OCI-LY7 (cell line): ENCODE data around the gene JPH2. TPM values are rescaled to one million over a fixed set of nuclear protein-coding genes. Genes with fewer than 3 reads are reported as not detected.

Experiments used
- BruUV-seq: library from RNA; stranded (reverse); fragments of 400-500 nt; replicated peaks from 2 replicates; lab custom pipeline; 2021; lab: Mats Ljungman, UMichigan
- CTCF ChIA-PET: fragments of 300-600 bp; sonication (Branson Sonifier 250); formaldehyde crosslinking; loops from one replicate; lab custom pipeline; 2022; ENCODE audit warnings: antibody characterized with exemption; ENCODE audit not compliant: unreplicated experiment; lab: Charles Lee
- POLR2A ChIA-PET: fragments of 300-600 bp; sonication (Branson Sonifier 250); formaldehyde crosslinking; loops from one replicate; lab custom pipeline; 2022; ENCODE audit warnings: antibody characterized with exemption; lab: Charles Lee
- DNase-seq: peaks from one replicate; pipeline ENCODE4 v3.0.0-alpha.2; 2015; ENCODE audit warnings: low spot score
- H2AFZ ChIP-seq: fragments of 200-600 bp; sonication (generic), shearing (Covaris generic); 2 replicates; pipeline ENCODE4 v1.6.1; 2014; ENCODE audit warnings: mild to moderate bottlenecking, antibody characterized with exemption, low read length, moderate library complexity
- H3K27ac ChIP-seq: fragments of 200-600 bp; sonication (generic); 2 replicates; pipeline ENCODE4 v1.5.1; 2014; ENCODE audit warnings: mixed run types, low read depth, mild to moderate bottlenecking, moderate library complexity, low read length, inconsistent platforms; ENCODE audit not compliant: poor library complexity, severe bottlenecking
- H3K36me3 ChIP-seq: fragments of 200-600 bp; sonication (generic); 2 replicates; pipeline ENCODE4 v1.6.1; 2014; ENCODE audit warnings: mild to moderate bottlenecking, antibody characterized with exemption, low read length, moderate library complexity, mixed read lengths; ENCODE audit not compliant: insufficient read depth
- H3K4me1 ChIP-seq: fragments of 200-600 bp; sonication (generic); 2 replicates; pipeline ENCODE4 v1.5.1; 2014; ENCODE audit warnings: mild to moderate bottlenecking, low read length; ENCODE audit not compliant: insufficient read depth, poor library complexity, severe bottlenecking
- H3K4me2 ChIP-seq: fragments of 200-600 bp; sonication (generic); 2 replicates; pipeline ENCODE4 v1.6.1; 2014; ENCODE audit warnings: mild to moderate bottlenecking, low read length
- H3K4me3 ChIP-seq: fragments of 200-600 bp; sonication (generic); 2 replicates; pipeline ENCODE4 v1.5.1; 2014; ENCODE audit warnings: mild to moderate bottlenecking, low read depth, low read length; ENCODE audit not compliant: poor library complexity, severe bottlenecking
- H3K79me2 ChIP-seq: fragments of 200-600 bp; sonication (generic); 2 replicates; pipeline ENCODE4 v1.6.1; 2016; ENCODE audit warnings: low read depth, mild to moderate bottlenecking, low read length, moderate library complexity, mixed read lengths; ENCODE audit not compliant: insufficient read depth
- H3K9me2 ChIP-seq: fragments of 200-600 bp; sonication (generic); 2 replicates; pipeline ENCODE4 v1.6.1; 2016; ENCODE audit warnings: mild to moderate bottlenecking, low read length, mixed read lengths; ENCODE audit not compliant: insufficient read depth
- H3K9me3 ChIP-seq: fragments of 200-600 bp; sonication (generic); 2 replicates; pipeline ENCODE4 v1.6.1; 2014; ENCODE audit warnings: mild to moderate bottlenecking, mixed run types, low read length, mixed read lengths
- H4K20me1 ChIP-seq: fragments of 200-600 bp; sonication (generic); 2 replicates; pipeline ENCODE4 v1.6.1; 2014; ENCODE audit warnings: mild to moderate bottlenecking, antibody characterized with exemption, low read length, moderate library complexity, mixed read lengths; ENCODE audit not compliant: insufficient read depth
- CTCF ChIP-seq: fragments of 200-600 bp; sonication (generic); conservative IDR thresholded peaks from 2 replicates; pipeline ENCODE4 v1.5.1; 2014; ENCODE audit warnings: mild to moderate bottlenecking, antibody characterized with exemption, low read length, moderate library complexity, mixed read lengths
- EZH2phosphoT487 ChIP-seq: fragments of 200-600 bp; sonication (generic); IDR thresholded peaks from 2 replicates; pipeline ENCODE4 v1.6.1; 2018; ENCODE audit warnings: low read depth, borderline replicate concordance, mild to moderate bottlenecking, mixed run types, antibody characterized with exemption, low read length, moderate library complexity, mixed read lengths
- intact Hi-C: fragments of 100-400 bp; cut with micrococcal nuclease; formaldehyde crosslinking; loops from one replicate; pipeline ENCODE4 v1.10.0; 2022; ENCODE audit not compliant: unreplicated experiment
- total RNA-seq, 2 experiments: library from RNA; depleted of rRNA in 1 of 2; stranded (reverse); fragments of >200 nt in 1 of 2; shearing (Covaris generic) in 1 of 2; gene quantifications; 2 replicates each; pipeline ENCODE4 v1.2.3, GENCODE V29; 2014 to 2022

The JPH2 gene
- total RNA-seq, 2 experiments from 2014 or later: not detected

- ChIA-PET POLR2A (interaction anchor here (0.7 kb wide), 1 partner anchor 9 kb away, joined by 3 read pairs; no protein-coding TSS in a partner anchor), CTCF (no interaction called here)
- TF ChIP-seq CTCF (no peak), EZH2phosphoT487 (no peak)
- H2AFZ ChIP-seq: no peak overlapping the region
- no TSS peak for BruUV-seq
- H3K4me2 ChIP-seq: no peak overlapping the region
- DNase-seq: no peak
- no peaks in the 10 kb centered on the region for H3K9me2 ChIP-seq
- no peaks in the 10 kb centered on the region for H4K20me1 ChIP-seq
- intact Hi-C loops: no loop called here
- no peaks in the 10 kb centered on the region for H3K9me3 ChIP-seq
- H3K79me2 ChIP-seq: no peaks in the 10 kb centered on the region
- no peaks in the 10 kb centered on the region for H3K36me3 ChIP-seq
- peaks cover 6% of the 10 kb centered on the region for H3K4me1 ChIP-seq
- no peak overlapping the region for H3K4me3 ChIP-seq
- H3K27ac ChIP-seq: no peak overlapping the region
Observed at GRCh38 chr20:44223721-44224120, 36.7 kb upstream of the JPH2 start.

- ChIA-PET CTCF (no interaction called here), POLR2A (no interaction called here)
- DNase-seq: peak; percentile 13
- H3K4me3 ChIP-seq: no peak overlapping the region
- no TSS peak for BruUV-seq
- TF ChIP-seq EZH2phosphoT487 (no peak), CTCF (peak; percentile 56)
- H4K20me1 ChIP-seq: no peaks in the 10 kb centered on the region
- H3K36me3 ChIP-seq: no peaks in the 10 kb centered on the region
- no peak overlapping the region for H3K27ac ChIP-seq
- no peak overlapping the region for H2AFZ ChIP-seq
- H3K79me2 ChIP-seq: no peaks in the 10 kb centered on the region
- peaks cover 14% of the 10 kb centered on the region for H3K4me1 ChIP-seq
- H3K9me3 ChIP-seq: no peaks in the 10 kb centered on the region
- intact Hi-C loops: no loop called here
- H3K9me2 ChIP-seq: no peaks in the 10 kb centered on the region
- H3K4me2 ChIP-seq: no peak overlapping the region
Observed at GRCh38 chr20:44222633-44223368, 35.8 kb upstream of the JPH2 start.

DNA sequence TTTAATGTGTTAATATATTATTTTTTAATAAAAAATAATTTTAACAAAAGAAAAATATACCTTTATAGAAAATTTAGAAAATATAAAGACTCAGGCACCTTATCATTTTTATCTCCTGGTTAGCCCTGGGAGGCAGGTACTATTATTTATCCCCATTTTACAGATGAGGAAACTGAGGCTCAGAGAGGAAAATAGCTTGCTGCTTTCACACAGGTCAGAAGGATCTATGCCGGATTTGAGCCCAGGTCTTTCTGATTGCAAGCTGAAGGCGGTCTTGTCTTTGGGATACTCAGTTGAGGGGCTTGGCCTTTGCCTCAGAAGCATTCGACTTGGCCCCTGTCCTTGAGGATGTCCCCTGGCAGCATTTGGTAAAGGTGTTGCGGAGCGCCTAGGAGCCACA lies 35.0 kb upstream of the JPH2 start:
- ChIA-PET POLR2A (no interaction called here), CTCF (no interaction called here)
- H3K79me2 ChIP-seq: no peaks in the 10 kb centered on the region
- H3K36me3 ChIP-seq: no peaks in the 10 kb centered on the region
- no peak overlapping the region for H2AFZ ChIP-seq
- DNase-seq: no peak
- no TSS peak for BruUV-seq
- no peaks in the 10 kb centered on the region for H3K9me2 ChIP-seq
- intact Hi-C loops: no loop called here
- H3K4me1 ChIP-seq: peaks cover 14% of the 10 kb centered on the region
- no peak overlapping the region for H3K4me2 ChIP-seq
- H3K27ac ChIP-seq: no peak overlapping the region
- H3K4me3 ChIP-seq: no peak overlapping the region
- no peaks in the 10 kb centered on the region for H4K20me1 ChIP-seq
- H3K9me3 ChIP-seq: no peaks in the 10 kb centered on the region
- TF ChIP-seq EZH2phosphoT487 (no peak), CTCF (no peak)
